ENCODE data around the gene KIF23.

- TF ChIP-seq CTCF (optimal IDR thresholded peaks at IDR 0.05 in 1 of 3, IDR thresholded peaks at IDR 0.05 in 1 of 3, conservative IDR thresholded peaks at IDR 0.05 in 1 of 3; ENCODE audit: extremely low read depth in 1 of 3, insufficient read depth in 2 of 3, low read length in 3 of 3) (no peak), EZH2 (IDR thresholded peaks at IDR 0.05; ENCODE audit: low read length) (no peak)
These were observed 9.0 kb upstream of the KIF23 start for GRCh38 chr15:69405110-69405509.
